Prostate gland (tissue), 2 donors: ENCODE measurements around the gene CEACAM16. TPM values are rescaled to one million over a fixed set of nuclear protein-coding genes. Genes with fewer than 3 reads are reported as not detected.

Experiments
- DNase-seq: peaks from one replicate; pipeline ENCODE4 v3.0.0-alpha.2; 2019; ENCODE audit warnings: low spot score
- H3K27ac ChIP-seq, 2 donors: fragments of 200-600 bp; sonication (generic); 2 replicates each; pipeline ENCODE4 v1.5.1; 2017 to 2019
- H3K27me3 ChIP-seq: fragments of 200-600 bp; sonication (generic); replicated peaks from 2 replicates; pipeline ENCODE4 v1.5.1; 2019; ENCODE audit not compliant: insufficient read depth
- H3K36me3 ChIP-seq, 2 donors: fragments of 200-600 bp; sonication (generic); 1 replicate in 1 of 2; 2 replicates in 1 of 2; pipeline versions ENCODE4 v1.5.1 to v1.8.1; 2017 to 2019
- H3K4me1 ChIP-seq: fragments of 200-600 bp; sonication (generic); replicated peaks from 2 replicates; pipeline ENCODE4 v1.5.1; 2019
- H3K4me3 ChIP-seq, 2 donors: fragments of 200-600 bp; sonication (generic); 2 replicates each; pipeline ENCODE4 v1.5.1; 2017 to 2019
- H3K9me3 ChIP-seq: fragments of 200-600 bp; sonication (generic); 2 replicates; pipeline ENCODE4 v1.5.1; 2017
- CTCF ChIP-seq, 4 experiments: fragments of 200-600 bp in 2 of 4; fragments of 450-650 bp in 2 of 4; sonication (generic) in 2 of 4; IDR thresholded peaks; 1 replicate in 3 of 4; 2 replicates in 1 of 4; pipeline ENCODE4 v1.5.1; 2016 to 2019; ENCODE audit warnings: antibody characterized with exemption in 4 of 4, mild to moderate bottlenecking in 2 of 4, moderate library complexity in 2 of 4
- POLR2A ChIP-seq: fragments of 450-650 bp; IDR thresholded peaks from one replicate; pipeline ENCODE4 v1.6.1; 2016; ENCODE audit warnings: antibody characterized with exemption, mild to moderate bottlenecking
- POLR2AphosphoS5 ChIP-seq: sonication (generic); formaldehyde crosslinking; IDR thresholded peaks from one replicate; pipeline ENCODE4 v1.6.1; 2017; ENCODE audit warnings: antibody characterized with exemption
- WGBS: methylation state at CpG from one replicate; pipeline ENCODE4 v1.1.5; 2018; 5-methylcytosine and 5-hydroxymethylcytosine counted together
- intact Hi-C: fragments of 100-400 bp; cut with DNase I; formaldehyde crosslinking; loops from one replicate; pipeline ENCODE4 v1.14.2; 2022
- total RNA-seq, 2 donors: library from RNA; depleted of rRNA; stranded (reverse); fragments of >200 nt; gene quantifications; one replicate each; pipeline ENCODE4 v1.1.0, GENCODE V29; 2016

CEACAM16 gene
- not detected for total RNA-seq

- Histone ChIP-seq H3K27me3 (no peaks in the 10 kb centered on the region), H3K4me1 (no peaks in the 10 kb centered on the region), H3K27ac (no peak within 1 kb of the TSS), H3K36me3 (no peaks in the 10 kb centered on the region), H3K4me3 (no peak within 1 kb of the TSS), H3K9me3 (no peaks in the 10 kb centered on the region)
- TF ChIP-seq POLR2A: no peak
- TF ChIP-seq POLR2AphosphoS5: no peak
- no peak for TF ChIP-seq CTCF (IDR thresholded peaks at IDR 0.05)
- intact Hi-C loops: no loop called here
- DNase-seq: no peak
- WGBS: 81% methylated on average over 13 of the region's 13 CpGs
Observed at GRCh38 chr19:44698492-44699201, at the start of gene CEACAM16. TSS of gene CEACAM16 (plus strand) at chr19:44699151. CDS start at chr19:44701457, 2,306 bp downstream.

GRCh38 chr19:44649578-44650145 lies 49.3 kb upstream of the CEACAM16 start:
- Histone ChIP-seq H3K36me3 (peaks cover 4 to 13% of the 10 kb centered on the region in 2 donors), H3K27ac (no peak overlapping the region), H3K9me3 (no peaks in the 10 kb centered on the region), H3K4me3 (no peak overlapping the region), H3K4me1 (no peaks in the 10 kb centered on the region), H3K27me3 (no peaks in the 10 kb centered on the region)
- WGBS: 91% methylated on average over 15 of the region's 15 CpGs
- no peak for TF ChIP-seq POLR2AphosphoS5
- TF ChIP-seq POLR2A: no peak
- TF ChIP-seq CTCF (IDR thresholded peaks at IDR 0.05): no peak
- DNase-seq: no peak
- intact Hi-C loops: no loop called here

GRCh38 chr19:44653343-44653742 lies 45.6 kb upstream of the CEACAM16 start:
- WGBS: 95% methylated on average over 5 of the region's 5 CpGs
- no peaks in the 10 kb centered on the region for H3K9me3 ChIP-seq
- H3K27me3 ChIP-seq: no peaks in the 10 kb centered on the region
- H3K4me3 ChIP-seq: no peak overlapping the region
- DNase-seq: no peak
- intact Hi-C loops: no loop called here
- H3K36me3 ChIP-seq: peaks cover 4 to 13% of the 10 kb centered on the region in 2 donors
- no peak overlapping the region for H3K27ac ChIP-seq
- H3K4me1 ChIP-seq: no peaks in the 10 kb centered on the region
- TF ChIP-seq POLR2AphosphoS5 (no peak), CTCF (IDR thresholded peaks at IDR 0.05) (no peak), POLR2A (no peak)

- Histone ChIP-seq H3K4me1 (no peaks in the 10 kb centered on the region), H3K4me3 (no peak overlapping the region), H3K27me3 (no peaks in the 10 kb centered on the region), H3K9me3 (no peaks in the 10 kb centered on the region), H3K36me3 (peaks cover 4 to 13% of the 10 kb centered on the region in 2 donors), H3K27ac (no peak overlapping the region)
- TF ChIP-seq POLR2AphosphoS5 (no peak), CTCF (IDR thresholded peaks at IDR 0.05) (peak in 3 of 4 experiments; percentile 38 to 70 (median 61))
- intact Hi-C loops: no loop called here
- WGBS: 62% methylated on average over 16 of the region's 16 CpGs
- DNase-seq: peak; percentile 58
Observed at GRCh38 chr19:44653977-44654774, 44.8 kb upstream of the CEACAM16 start.
